MCF 10A (cell line): ENCODE data around the gene SEMA7A. TPM values are rescaled to one million over a fixed set of nuclear protein-coding genes. Genes with fewer than 3 reads are reported as not detected.

Source experiments
- BruUV-seq: library from RNA; stranded (reverse); fragments of 400-500 nt; replicated peaks from 2 replicates; lab custom pipeline; 2021; lab: Mats Ljungman, UMichigan
- CTCF ChIA-PET: fragments of 300-600 bp; sonication (Branson Sonifier 250); formaldehyde crosslinking; extraction: SDS; loops from one replicate; lab custom pipeline; 2021; ENCODE audit warnings: antibody characterized with exemption, inconsistent platforms; lab: Yijun Ruan, JAX
- POLR2A ChIA-PET: fragments of 300-600, 350-650 bp; sonication (Branson Sonifier 250); formaldehyde crosslinking; extraction: SDS; loops from one replicate; lab custom pipeline; 2020; ENCODE audit warnings: antibody characterized with exemption, inconsistent platforms; lab: Yijun Ruan, JAX
- DNase-seq: peaks from one replicate; pipeline ENCODE4 v3.0.0-alpha.2; 2018; ENCODE audit not compliant: unreplicated experiment
- H3K27ac Mint-ChIP-seq: one replicate; pipeline ENCODE4 v1.8.0; 2022; ENCODE audit warnings: mild to moderate bottlenecking, low read depth, mixed read lengths; ENCODE audit not compliant: unreplicated experiment
- H3K27me3 Mint-ChIP-seq: one replicate; pipeline ENCODE4 v1.8.0; 2022; ENCODE audit warnings: mixed read lengths; ENCODE audit not compliant: insufficient read depth, unreplicated experiment
- H3K36me3 Mint-ChIP-seq: one replicate; pipeline ENCODE4 v1.8.0; 2022; ENCODE audit warnings: mild to moderate bottlenecking, moderate library complexity, mixed read lengths; ENCODE audit not compliant: insufficient read depth, unreplicated experiment
- H3K4me1 Mint-ChIP-seq: one replicate; pipeline ENCODE4 v1.8.0; 2022; ENCODE audit warnings: mixed read lengths; ENCODE audit not compliant: insufficient read depth, unreplicated experiment
- H3K4me3 Mint-ChIP-seq: one replicate; pipeline ENCODE4 v1.8.0; 2022; ENCODE audit warnings: mild to moderate bottlenecking, moderate library complexity, mixed read lengths; ENCODE audit not compliant: unreplicated experiment
- H3K9me3 Mint-ChIP-seq: one replicate; pipeline ENCODE4 v1.8.0; 2022; ENCODE audit warnings: mixed read lengths; ENCODE audit not compliant: unreplicated experiment
- CTCF ChIP-seq: fragments of 200-600 bp; IDR thresholded peaks from one replicate; pipeline ENCODE4 v1.8.0; 2022; ENCODE audit warnings: antibody characterized with exemption, mild to moderate bottlenecking; ENCODE audit not compliant: unreplicated experiment
- intact Hi-C: fragments of 100-400 bp; cut with micrococcal nuclease; formaldehyde crosslinking; loops from 2 replicates; pipeline ENCODE4 v1.14.1; 2022
- total RNA-seq: library from RNA; stranded (reverse); gene quantifications from 2 replicates; pipeline ENCODE4 v1.2.3, GENCODE V29; 2022

Gene SEMA7A
- total RNA-seq, 1 experiment from 2014 or later: 1.6 TPM

GRCh38 chr15:74451322-74451721 lies 17.6 kb upstream of the SEMA7A start:
- no TSS peak for BruUV-seq
- DNase-seq: no peak
- no peak overlapping the region for H3K27ac Mint-ChIP-seq
- no peaks in the 10 kb centered on the region for H3K27me3 Mint-ChIP-seq
- no peaks in the 10 kb centered on the region for H3K4me1 Mint-ChIP-seq
- H3K4me3 Mint-ChIP-seq: no peak overlapping the region
- TF ChIP-seq CTCF: no peak
- H3K9me3 Mint-ChIP-seq: no peaks in the 10 kb centered on the region
- intact Hi-C loops: no loop called here
- ChIA-PET POLR2A (no interaction called here), CTCF (interaction anchor here (0.7 to 2.3 kb wide), 4 partner anchors 9 to 148 kb away, joined by 3 to 6 read pairs (median 4); no protein-coding TSS in a partner anchor)
- H3K36me3 Mint-ChIP-seq: peaks cover 89% of the 10 kb centered on the region

- POLR2A ChIA-PET: no interaction called here
Observed at GRCh38 chr15:74449643-74450205, 16.0 kb upstream of the SEMA7A start.

GRCh38 chr15:74449095-74449494 lies 15.3 kb upstream of the SEMA7A start:
- ChIA-PET CTCF (interaction anchor here (1.0 to 3.2 kb wide), 4 partner anchors 9 to 73 kb away, joined by 3 to 13 read pairs (median 4); no protein-coding TSS in a partner anchor), POLR2A (interaction anchor here (1.2 kb wide), 1 partner anchor 12 kb away, joined by 5 read pairs; the partner anchor contains the start of gene UBL7)
- no peak for TF ChIP-seq CTCF
- Mint-ChIP-seq H3K9me3 (no peaks in the 10 kb centered on the region), H3K4me1 (no peaks in the 10 kb centered on the region), H3K36me3 (peaks cover 66% of the 10 kb centered on the region), H3K4me3 (no peak overlapping the region), H3K27me3 (no peaks in the 10 kb centered on the region), H3K27ac (no peak overlapping the region)
- intact Hi-C loops: no loop called here
- DNase-seq: no peak
- no TSS peak for BruUV-seq

More at GRCh38 chr15:74449643-74450205, 16.0 kb upstream of the SEMA7A start:
- DNase-seq: no peak
- TF ChIP-seq CTCF: no peak
- H3K4me1 Mint-ChIP-seq: no peaks in the 10 kb centered on the region
- H3K9me3 Mint-ChIP-seq: no peaks in the 10 kb centered on the region
- no peak overlapping the region for H3K27ac Mint-ChIP-seq
- CTCF ChIA-PET: interaction anchor here (0.8 to 3.2 kb wide), 7 partner anchors 10 to 182 kb away, joined by 3 to 13 read pairs (median 4); no protein-coding TSS in a partner anchor
- BruUV-seq: no TSS peak
- H3K27me3 Mint-ChIP-seq: no peaks in the 10 kb centered on the region
- no peak overlapping the region for H3K4me3 Mint-ChIP-seq
- intact Hi-C loops: no loop called here
- peaks cover 73% of the 10 kb centered on the region for H3K36me3 Mint-ChIP-seq

DNA sequence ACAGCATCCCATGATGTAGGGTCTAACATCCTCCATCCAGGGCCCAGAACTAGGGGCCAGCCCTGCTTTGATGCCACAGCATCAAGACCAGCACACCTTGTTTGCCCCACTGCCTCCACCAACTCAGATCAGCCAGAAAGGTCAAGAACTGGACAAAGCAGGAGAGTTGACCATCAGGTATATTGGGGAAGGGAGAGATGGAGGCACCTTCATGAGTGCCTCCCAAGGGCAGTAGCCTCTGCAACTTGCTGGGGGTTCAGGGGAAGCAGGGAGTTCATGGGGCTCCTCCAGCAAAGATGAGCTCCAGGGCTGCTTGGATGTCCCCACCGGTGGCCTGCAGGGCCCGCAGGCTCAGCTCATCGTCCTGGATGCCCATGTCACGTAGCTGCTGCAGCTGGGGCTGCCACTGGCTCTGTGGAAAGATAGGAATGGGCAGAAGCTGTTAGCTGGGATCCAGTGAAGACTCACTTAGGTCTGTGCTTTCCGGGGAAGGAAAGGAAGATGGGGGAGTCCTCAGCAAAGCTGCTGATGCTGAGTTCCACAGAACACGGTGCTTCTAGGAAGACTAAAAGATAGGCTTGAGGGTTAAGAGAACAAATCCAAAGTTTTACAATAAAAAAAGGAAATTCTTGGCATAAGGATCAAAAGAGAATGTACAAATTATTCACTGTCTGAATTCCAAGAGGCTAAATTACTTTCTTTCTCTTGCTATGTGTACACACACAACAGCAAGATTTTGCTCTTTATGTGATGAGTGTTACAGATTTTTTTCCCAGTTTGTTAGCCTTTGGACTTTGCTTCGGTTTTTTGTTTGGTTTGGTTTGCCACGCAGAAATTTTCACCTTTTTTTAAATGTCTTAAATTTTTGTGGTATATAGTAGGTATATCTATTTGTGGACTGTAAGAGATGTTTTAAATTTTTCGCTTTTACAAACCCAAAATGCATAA lies 12.3 kb upstream of the SEMA7A start:
- Mint-ChIP-seq H3K9me3 (no peaks in the 10 kb centered on the region), H3K36me3 (peaks cover 39% of the 10 kb centered on the region), H3K27me3 (no peaks in the 10 kb centered on the region), H3K4me1 (no peaks in the 10 kb centered on the region), H3K4me3 (no peak overlapping the region), H3K27ac (no peak overlapping the region)
- no TSS peak for BruUV-seq
- no peak for DNase-seq
- no peak for TF ChIP-seq CTCF
- POLR2A ChIA-PET: no interaction called here
- CTCF ChIA-PET: interaction anchor here (0.6 kb wide), 1 partner anchor 325 kb away, joined by 3 read pairs; no protein-coding TSS in a partner anchor
- intact Hi-C loops: no loop called here
